ENCODE results near the gene DHX58. TPM values are rescaled to one million over a fixed set of nuclear protein-coding genes. Genes with fewer than 3 reads are reported as not detected.
"Not testable (repeated sequence)": the region's sequence is repeated elsewhere in the genome, so short reads cannot be mapped to it uniquely, and the experiment has no call there.

The DHX58 gene
- 10 to 100 TPM in 1 of 8 experiments, 1 to 10 TPM in 4, under 1 TPM in 3; 0.33 to 29.3 (median 3.3) TPM for total RNA-seq

DNA sequence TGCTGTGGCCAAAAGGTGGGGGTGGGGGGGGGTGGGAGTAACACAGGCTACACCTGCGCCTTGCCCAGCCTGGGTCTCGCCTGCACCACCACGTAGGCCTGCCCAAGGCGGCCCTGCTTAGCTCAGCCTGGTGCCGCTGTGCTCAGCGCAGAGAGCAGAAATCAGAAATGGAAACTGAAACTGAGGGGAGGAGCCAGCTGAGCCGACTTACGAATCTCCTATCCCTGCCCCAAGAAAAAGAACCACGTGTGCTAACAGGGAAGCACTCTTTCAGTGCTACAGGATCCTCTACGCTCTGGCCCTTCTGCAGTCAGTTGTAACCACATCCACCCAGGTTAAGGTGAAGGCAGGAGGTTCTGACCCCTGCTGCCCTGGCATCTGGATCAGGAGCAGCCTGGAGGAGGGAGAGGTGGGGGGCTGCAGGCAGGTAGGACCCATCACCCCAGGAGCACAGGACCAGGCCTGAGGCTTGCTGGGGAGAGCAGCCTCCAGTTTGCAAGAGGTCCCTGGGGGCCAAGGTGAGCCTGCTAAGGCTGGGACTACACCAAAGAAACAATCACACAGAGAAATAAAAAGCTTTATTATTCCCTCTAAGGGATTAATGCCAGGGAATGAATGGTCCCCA is at the start of gene DHX58:
TSS of gene DHX58 (minus strand) at position 163 of the 625 bp plus-strand sequence. CDS start 822 bp downstream, outside the sequence.
- Histone ChIP-seq H3K27ac (no peak within 1 kb of the TSS), H3K4me1 (replicated peaks in 1 of 2) (no peaks in the 10 kb centered on the region), H3K4me3 (no peak within 1 kb of the TSS)
- 10 to 43% methylated on average over 2 of the region's 10 CpGs; no CpG with 5 or more reads in 8 of the 10 experiments for WGBS, 10 experiments
- in situ Hi-C loops (cut with MboI; ENCODE audit: low pct_unique_long_range_greater_than_20kb in 2 of 9, low sequenced_read_pairs in 9 of 9, unreplicated experiment in 9 of 9) = loop anchor here in 5 of 9 experiments (10.0 to 25.0 kb wide), 3 partner anchors 88 to 375 kb away; partner anchors contain the start of genes HAP1 (in 2 of the 5), NKIRAS2 (in 2 of the 5) and CNP (in 1 of the 5)
- peak in 7 of 8 experiments; percentile 10 to 96 (median 31) for ATAC-seq (replicated peaks in 6 of 8)

DNA sequence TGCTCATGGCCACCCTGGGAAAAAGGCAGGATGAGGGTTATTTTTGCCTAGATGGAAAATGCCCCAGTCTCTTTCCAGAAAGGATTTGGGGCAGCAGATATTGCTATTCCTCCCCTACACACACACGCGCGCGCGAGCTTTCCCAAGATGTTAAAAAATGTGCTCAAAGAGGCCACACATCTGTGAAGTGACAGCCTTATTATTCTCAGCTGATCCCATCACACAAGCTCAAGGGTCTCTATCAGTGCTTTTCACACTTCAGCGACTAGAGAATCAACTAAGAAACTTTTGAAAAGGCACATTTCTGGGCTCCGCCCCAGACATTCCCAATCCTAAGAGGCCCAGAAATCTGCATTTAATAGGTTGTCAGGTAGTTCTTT is 48.0 kb upstream of the DHX58 start:
- Histone ChIP-seq H3K4me3 (no peak overlapping the region), H3K4me1 (replicated peaks in 1 of 2) (peaks cover 5 to 6% of the 10 kb centered on the region in 2 donors), H3K27ac (no peak overlapping the region)
- WGBS, 10 experiments = 50 to 100% (median 83%) methylated on average over 1 to 7 of the region's 7 CpGs; no CpG with 5 or more reads in 3 of the 10 experiments
- in situ Hi-C loops (cut with MboI; ENCODE audit: low pct_unique_long_range_greater_than_20kb in 2 of 9, low sequenced_read_pairs in 9 of 9, unreplicated experiment in 9 of 9) = no loop called here
- ATAC-seq (replicated peaks in 6 of 8) = no peak

DNA sequence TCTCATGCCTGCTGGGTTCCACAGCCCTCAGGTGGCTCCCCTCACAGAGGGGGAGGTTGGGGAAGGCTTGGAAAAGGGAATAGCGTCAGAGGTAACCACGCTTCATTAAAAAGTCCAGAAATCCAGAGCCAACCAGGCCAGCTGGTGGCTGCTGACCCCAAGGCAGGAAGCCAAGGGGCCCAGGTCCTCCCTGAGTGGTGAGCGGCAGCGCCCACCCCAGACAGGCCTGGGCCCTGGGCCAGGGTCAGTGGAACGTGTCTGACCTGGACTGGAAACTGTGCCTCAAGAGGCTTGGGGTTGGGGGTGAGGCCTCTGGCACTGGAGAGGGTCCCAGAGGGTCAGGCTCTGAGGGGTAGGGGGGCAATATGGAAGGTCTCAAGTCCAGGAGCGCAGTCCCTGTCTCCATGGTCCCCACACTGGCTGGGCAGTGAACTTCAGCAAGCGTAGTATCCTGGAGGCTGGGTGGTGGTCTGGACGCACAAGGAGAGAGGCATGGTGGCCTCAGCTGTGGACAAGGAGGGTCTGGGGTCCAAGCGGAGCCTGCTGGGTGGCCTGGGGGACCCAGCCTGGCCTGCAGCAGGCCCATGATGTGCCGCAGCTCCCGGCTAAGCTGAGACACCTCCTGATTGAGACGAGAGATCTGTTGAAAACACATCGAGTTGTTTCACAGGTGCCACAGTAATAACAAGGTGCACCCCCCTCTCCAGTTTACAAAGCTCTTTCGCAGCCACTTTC is 47.4 kb upstream of the DHX58 start:
- in situ Hi-C loops (cut with MboI; ENCODE audit: low pct_unique_long_range_greater_than_20kb in 2 of 9, low sequenced_read_pairs in 9 of 9, unreplicated experiment in 9 of 9) = no loop called here
- ATAC-seq (replicated peaks in 6 of 8) = no peak
- WGBS, 10 experiments = 17 to 100% (median 76%) methylated on average over 1 to 7 of the region's 14 CpGs; no CpG with 5 or more reads in 2 of the 10 experiments
- H3K4me3 ChIP-seq = no peak overlapping the region
- peaks cover 5 to 6% of the 10 kb centered on the region in 2 donors for H3K4me1 ChIP-seq (replicated peaks in 1 of 2)
- no peak overlapping the region for H3K27ac ChIP-seq

DNA sequence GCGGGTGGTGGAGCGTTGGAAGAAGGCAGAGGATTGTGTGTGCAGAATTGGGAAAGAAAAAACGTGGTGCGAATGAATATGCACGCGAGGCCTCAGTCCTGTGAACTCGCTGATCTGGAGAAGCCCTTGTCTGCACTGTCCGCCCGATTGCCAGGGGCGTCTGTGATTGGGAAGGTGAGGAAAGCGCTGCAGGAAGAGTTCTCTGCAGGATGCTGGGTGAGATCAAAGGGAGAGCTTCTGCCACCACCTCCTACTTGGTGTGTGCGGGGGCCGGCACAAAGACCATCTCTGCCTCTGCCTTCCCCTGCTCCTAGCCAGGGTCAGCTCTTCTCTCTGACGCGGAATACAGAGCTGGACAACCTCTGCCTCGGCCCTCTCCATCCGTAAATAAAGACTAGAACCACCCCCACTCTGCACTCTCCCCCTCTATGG is 43.1 kb upstream of the DHX58 start:
- H3K27ac ChIP-seq = no peak overlapping the region
- in situ Hi-C loops (cut with MboI; ENCODE audit: low pct_unique_long_range_greater_than_20kb in 2 of 9, low sequenced_read_pairs in 9 of 9, unreplicated experiment in 9 of 9) = no loop called here
- no peak for ATAC-seq (replicated peaks in 6 of 8)
- H3K4me3 ChIP-seq = peak overlapping the region in 4 of 5 donors; percentile 32 to 94 (median 84)
- 0 to 60% (median 42%) methylated on average over 1 to 10 of the region's 17 CpGs; no CpG with 5 or more reads in 1 of the 10 experiments for WGBS, 10 experiments
- peaks cover 4 to 11% of the 10 kb centered on the region in 2 donors for H3K4me1 ChIP-seq (replicated peaks in 1 of 2)

DNA sequence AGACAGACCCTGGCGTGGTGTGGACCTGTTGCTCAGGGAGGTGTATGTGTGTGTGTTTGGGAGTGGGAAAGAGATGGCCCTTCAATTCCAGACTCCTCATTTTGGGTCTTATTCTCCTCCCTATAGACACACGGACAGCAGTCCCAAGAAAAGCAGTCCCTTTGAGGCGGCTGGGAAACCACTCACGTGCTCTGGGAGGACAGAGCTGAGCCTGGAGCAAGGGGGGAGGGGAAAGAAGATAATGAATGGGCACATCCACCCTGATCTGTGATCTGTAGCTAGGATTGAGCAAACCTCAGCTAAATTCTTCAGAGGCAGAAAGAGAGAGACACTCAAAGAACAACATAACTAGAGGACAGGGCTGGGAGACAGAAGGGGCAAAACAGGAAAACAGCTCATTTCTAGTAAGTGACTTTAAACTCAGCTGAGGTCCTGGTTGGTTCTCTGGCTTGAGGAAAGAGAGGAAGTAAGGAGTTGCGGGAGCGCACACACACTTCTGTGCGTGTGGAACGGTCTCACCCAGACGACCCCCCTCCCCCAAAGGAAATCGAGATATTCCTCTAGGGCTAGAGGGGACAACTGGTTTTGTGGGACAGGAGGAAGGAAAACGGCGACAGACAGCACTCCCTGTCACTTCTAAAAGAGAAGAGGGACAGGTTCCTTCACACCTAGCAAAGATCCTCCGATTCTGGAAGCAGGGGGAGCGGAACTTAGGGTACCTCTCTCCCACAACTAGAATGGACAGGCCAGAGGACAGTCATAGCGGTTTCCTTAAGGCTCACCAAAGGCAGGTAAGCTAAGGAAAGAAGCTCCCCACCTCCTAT is 41.6 kb upstream of the DHX58 start:
- Histone ChIP-seq H3K4me1 (replicated peaks in 1 of 2) (peaks cover 4 to 11% of the 10 kb centered on the region in 2 donors), H3K27ac (peak overlapping the region; percentile 33 to 75), H3K4me3 (peak overlapping the region; percentile 67 to 94 (median 87))
- peak in 1 of 8 experiments; percentile 2 for ATAC-seq (replicated peaks in 6 of 8)
- 0 to 20% (median 4%) methylated on average over 1 to 8 of the region's 15 CpGs; no CpG with 5 or more reads in 1 of the 10 experiments for WGBS, 10 experiments
- in situ Hi-C loops (cut with MboI; ENCODE audit: low pct_unique_long_range_greater_than_20kb in 2 of 9, low sequenced_read_pairs in 9 of 9, unreplicated experiment in 9 of 9) = no loop called here

DNA sequence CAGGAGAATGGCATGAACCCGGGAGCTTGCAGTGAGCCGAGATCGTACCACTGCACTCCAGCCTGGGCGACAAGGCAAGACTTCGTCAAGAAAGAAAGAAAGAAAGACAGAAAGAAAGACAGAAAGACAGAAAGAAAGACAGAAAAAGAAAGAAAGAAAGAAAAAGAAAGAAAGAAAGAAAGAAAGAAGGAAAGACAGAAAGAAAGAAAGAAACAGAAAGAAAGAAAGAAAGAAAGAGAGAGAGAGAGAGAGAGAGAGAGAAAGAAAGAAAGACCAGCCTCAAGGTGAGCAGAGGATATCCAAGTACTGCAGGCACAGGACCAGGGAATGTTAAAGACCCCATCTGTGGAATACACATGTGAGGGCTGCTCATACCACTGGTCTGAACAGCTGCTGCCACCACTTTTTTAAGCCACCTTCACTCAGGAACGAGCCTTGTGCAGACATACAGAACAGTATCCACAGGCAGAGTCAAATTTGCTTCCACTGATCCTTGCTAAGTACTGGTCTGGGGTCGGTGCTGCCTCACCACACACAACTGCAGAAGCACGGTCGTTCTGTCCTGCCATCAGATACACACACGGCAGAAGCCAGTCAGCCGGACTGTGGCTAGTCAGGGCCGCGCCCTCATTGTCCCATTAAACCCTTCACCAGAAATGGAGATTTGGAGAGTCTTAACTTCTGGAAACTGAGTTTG is 34.5 kb upstream of the DHX58 start:
- in situ Hi-C loops (cut with MboI; ENCODE audit: low pct_unique_long_range_greater_than_20kb in 2 of 9, low sequenced_read_pairs in 9 of 9, unreplicated experiment in 9 of 9) = no loop called here
- no peak overlapping the region for H3K27ac ChIP-seq
- H3K4me3 ChIP-seq = no peak overlapping the region
- WGBS, 10 experiments = 74 to 100% (median 89%) methylated on average over 2 to 11 of the region's 13 CpGs
- no peak for ATAC-seq (replicated peaks in 6 of 8)
- H3K4me1 ChIP-seq (replicated peaks in 1 of 2) = peaks cover 7 to 13% of the 10 kb centered on the region in 2 donors

DNA sequence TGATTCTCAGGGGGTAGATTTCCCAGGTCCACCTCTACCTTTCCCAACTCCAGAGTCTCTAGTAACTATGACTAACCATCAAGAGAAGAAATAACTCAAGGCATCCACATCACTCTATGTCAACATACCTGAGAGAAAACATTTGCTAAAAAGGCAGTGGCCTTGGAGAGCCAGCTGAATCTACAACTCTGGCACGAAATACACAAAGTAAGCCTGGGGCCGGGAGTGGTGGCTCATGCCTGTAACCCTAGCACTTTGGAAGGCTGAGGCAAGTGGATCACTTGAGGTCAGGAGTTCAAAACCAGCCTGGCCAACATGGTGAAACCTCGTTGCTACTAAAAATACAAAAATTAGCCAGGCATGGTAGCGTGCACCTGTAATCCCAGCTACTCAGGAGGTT is 30.6 kb upstream of the DHX58 start:
- in situ Hi-C loops (cut with MboI; ENCODE audit: low pct_unique_long_range_greater_than_20kb in 2 of 9, low sequenced_read_pairs in 9 of 9, unreplicated experiment in 9 of 9); H3K27ac ChIP-seq: not testable (repeated sequence)
- 77 to 100% (median 94%) methylated on average over 1 to 4 of the region's 4 CpGs; no CpG with 5 or more reads in 2 of the 10 experiments for WGBS, 10 experiments

DNA sequence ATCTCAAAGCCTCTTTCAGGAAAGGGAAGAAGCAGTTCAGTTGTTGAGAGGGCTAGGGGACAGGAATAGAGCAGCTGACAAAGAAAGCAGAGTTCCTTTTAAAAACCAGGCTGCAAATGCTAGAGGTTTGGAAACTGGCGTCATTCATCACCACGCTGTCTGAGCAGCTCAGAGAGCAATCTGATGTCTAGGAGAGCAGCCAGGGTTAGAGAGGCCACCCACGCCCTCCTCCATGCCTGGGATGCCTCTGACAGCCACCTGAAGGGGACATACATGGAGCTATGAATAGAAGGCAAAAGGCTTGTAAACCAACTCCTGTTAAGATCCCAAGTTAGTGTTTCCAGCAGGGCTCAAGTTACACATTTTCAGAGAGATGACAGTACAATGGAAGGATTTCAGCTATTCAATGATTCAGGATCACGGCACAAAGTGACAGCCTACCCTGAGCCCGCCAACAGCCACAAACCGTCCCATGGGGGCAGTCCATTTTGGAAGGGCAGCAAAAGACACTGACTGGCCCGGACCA is 29.9 kb upstream of the DHX58 start:
- H3K4me1 ChIP-seq (replicated peaks in 1 of 2) = peaks cover 17 to 19% of the 10 kb centered on the region in 2 donors
- peak overlapping the region; percentile 36 to 38 for H3K27ac ChIP-seq
- peak in 6 of 8 experiments; percentile 68 to 88 (median 86) for ATAC-seq (replicated peaks in 6 of 8)
- no peak overlapping the region for H3K4me3 ChIP-seq
- WGBS, 10 experiments = 6 to 74% (median 30%) methylated on average over 1 to 5 of the region's 7 CpGs; no CpG with 5 or more reads in 3 of the 10 experiments
- in situ Hi-C loops (cut with MboI; ENCODE audit: low pct_unique_long_range_greater_than_20kb in 2 of 9, low sequenced_read_pairs in 9 of 9, unreplicated experiment in 9 of 9) = no loop called here

More for the DNA sequence above, 30.6 kb upstream of the DHX58 start:
- not testable (repeated sequence) for H3K4me3 ChIP-seq; ATAC-seq (replicated peaks in 6 of 8)
- H3K4me1 ChIP-seq (replicated peaks in 1 of 2) = peaks cover 17 to 19% of the 10 kb centered on the region in 2 donors

DNA sequence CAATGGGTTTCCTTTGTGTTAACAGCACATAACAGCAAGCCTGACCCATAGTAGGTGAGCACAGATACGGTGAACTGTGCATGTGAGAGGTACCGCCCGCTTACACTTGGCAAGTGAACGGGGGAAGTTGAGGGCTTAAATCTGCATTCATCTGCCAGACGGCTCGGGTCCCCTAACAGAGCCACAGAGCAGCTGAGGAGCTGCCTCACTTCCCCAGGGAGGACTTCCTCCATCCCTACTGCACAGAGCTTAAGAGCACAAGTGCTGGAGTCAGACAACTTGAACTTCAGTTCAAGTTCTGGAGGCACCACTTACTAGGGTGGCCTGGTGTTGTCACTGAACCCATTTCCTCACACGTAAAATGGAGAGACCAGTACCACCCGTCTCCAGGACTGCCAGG is 28.9 kb upstream of the DHX58 start:
- H3K4me3 ChIP-seq = no peak overlapping the region

DNA sequence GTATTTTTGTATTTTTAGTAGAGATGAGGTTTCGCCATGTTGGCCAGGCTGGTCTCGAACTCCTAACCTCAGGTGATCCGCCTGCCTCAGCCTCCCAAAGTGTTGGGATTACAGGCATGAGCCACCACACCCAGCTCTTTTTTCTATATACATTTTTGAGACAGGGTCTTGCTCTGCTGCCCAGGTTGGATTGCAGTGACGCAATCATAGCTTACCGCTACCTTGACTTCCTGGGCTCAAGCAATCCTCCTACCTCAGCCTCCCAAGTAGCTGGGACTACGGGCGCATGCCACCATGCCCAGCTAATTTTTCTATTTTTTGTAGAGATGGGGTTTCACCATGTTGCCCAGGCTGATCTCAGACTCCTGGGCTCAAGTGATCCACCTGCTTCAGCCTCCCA is 28.2 kb upstream of the DHX58 start:
- H3K27ac ChIP-seq; H3K4me3 ChIP-seq; ATAC-seq (replicated peaks in 6 of 8); in situ Hi-C loops (cut with MboI; ENCODE audit: low pct_unique_long_range_greater_than_20kb in 2 of 9, low sequenced_read_pairs in 9 of 9, unreplicated experiment in 9 of 9): not testable (repeated sequence)
- 80 to 100% (median 90%) methylated on average over 1 to 7 of the region's 7 CpGs; no CpG with 5 or more reads in 5 of the 10 experiments for WGBS, 10 experiments
- peaks cover 17 to 19% of the 10 kb centered on the region in 2 donors for H3K4me1 ChIP-seq (replicated peaks in 1 of 2)

More for the DNA sequence above, 28.9 kb upstream of the DHX58 start:
- Histone ChIP-seq H3K4me1 (replicated peaks in 1 of 2) (peaks cover 17 to 19% of the 10 kb centered on the region in 2 donors), H3K27ac (no peak overlapping the region)
- ATAC-seq (replicated peaks in 6 of 8) = no peak
- 40 to 94% (median 80%) methylated on average over 1 to 6 of the region's 8 CpGs; no CpG with 5 or more reads in 5 of the 10 experiments for WGBS, 10 experiments
- in situ Hi-C loops (cut with MboI; ENCODE audit: low pct_unique_long_range_greater_than_20kb in 2 of 9, low sequenced_read_pairs in 9 of 9, unreplicated experiment in 9 of 9) = no loop called here

DNA sequence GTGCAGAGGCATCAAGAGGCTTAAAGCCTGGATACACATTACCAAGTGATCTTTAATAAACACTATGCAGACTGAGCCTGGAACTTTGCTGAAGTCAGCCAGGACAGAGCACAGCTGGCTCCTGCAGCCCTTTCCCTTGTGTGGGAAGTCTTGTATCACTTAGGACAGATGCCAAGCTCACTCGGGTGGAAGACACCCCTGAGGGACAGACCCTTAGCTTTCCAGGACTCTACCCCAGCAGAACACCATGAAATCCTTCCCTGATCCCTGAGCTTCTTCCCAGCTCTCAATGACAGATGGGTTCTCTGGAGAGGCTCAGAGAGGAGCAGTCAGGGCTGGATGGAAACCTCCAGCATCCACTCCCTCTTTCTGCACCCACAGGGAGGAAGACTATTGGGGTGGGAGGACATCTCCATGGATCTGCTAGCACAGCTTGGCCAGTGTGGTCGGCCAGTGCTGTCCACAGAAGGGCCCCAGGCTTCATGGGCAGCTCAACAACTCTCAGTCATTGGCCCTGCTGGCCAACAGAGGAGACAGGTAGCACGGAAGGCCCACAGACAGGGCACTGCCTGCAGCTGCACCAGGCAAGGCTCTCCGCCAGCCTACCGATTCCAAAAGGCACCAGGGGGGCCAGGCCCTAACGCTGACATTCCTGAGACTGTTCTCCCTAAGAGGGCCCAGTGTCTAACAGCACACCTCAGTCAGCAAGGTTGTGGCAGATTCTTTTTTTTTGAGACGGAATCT is 26.4 kb upstream of the DHX58 start:
- Histone ChIP-seq H3K4me1 (replicated peaks in 1 of 2) (peaks cover 17 to 19% of the 10 kb centered on the region in 2 donors), H3K27ac (no peak overlapping the region), H3K4me3 (no peak overlapping the region)
- in situ Hi-C loops (cut with MboI; ENCODE audit: low pct_unique_long_range_greater_than_20kb in 2 of 9, low sequenced_read_pairs in 9 of 9, unreplicated experiment in 9 of 9) = no loop called here
- peak in 1 of 8 experiments; percentile 5 for ATAC-seq (replicated peaks in 6 of 8)
- WGBS, 10 experiments = 40 to 100% (median 74%) methylated on average over 1 to 4 of the region's 7 CpGs; no CpG with 5 or more reads in 4 of the 10 experiments
